SK-N-MC (cell line): ENCODE data around the gene LYPD8.

ENCODE experiments used
- DNase-seq: peaks from one replicate; pipeline ENCODE4 v3.0.0-alpha.2; 2011; ENCODE audit warnings: low read depth, low spot score
- H3K27ac ChIP-seq: fragments of 200-600 bp; sonication (generic); 2 replicates; pipeline ENCODE4 v1.5.1; 2016; ENCODE audit warnings: mixed run types
- H3K36me3 ChIP-seq: fragments of 200-600 bp; sonication (generic); 2 replicates; pipeline ENCODE4 v1.6.1; 2017; ENCODE audit warnings: antibody characterized with exemption, low read length, mixed read lengths; ENCODE audit not compliant: insufficient read depth
- H3K4me3 ChIP-seq: fragments of 200-600 bp; sonication (generic); 2 replicates; pipeline ENCODE4 v1.5.1; 2016
- H3K9ac ChIP-seq: fragments of 200-600 bp; sonication (generic); 2 replicates; pipeline ENCODE4 v1.8.0; 2017; ENCODE audit warnings: mixed run types, mixed read lengths; ENCODE audit not compliant: insufficient read length
- H3K9me3 ChIP-seq: fragments of 200-600 bp; sonication (generic); 2 replicates; pipeline ENCODE4 v1.6.1; 2017; ENCODE audit warnings: low read depth, mild to moderate bottlenecking, antibody characterized with exemption, low read length, moderate library complexity, mixed read lengths
- EZH2 ChIP-seq: fragments of 200-600 bp; sonication (generic); IDR thresholded peaks from one replicate; pipeline ENCODE4 v1.6.1; 2017; ENCODE audit warnings: antibody characterized with exemption
- FOXP2 ChIP-seq: optimal IDR thresholded peaks from 2 replicates; pipeline ENCODE3; 2011; ENCODE audit warnings: mild to moderate bottlenecking, moderate library complexity; ENCODE audit not compliant: insufficient read depth; ENCODE audit errors: extremely low read length, control extremely low read depth
- POLR2AphosphoS5 ChIP-seq: IDR thresholded peaks from 2 replicates; pipeline ENCODE4 v1.6.1; 2012; ENCODE audit warnings: mild to moderate bottlenecking, low read depth, low read length, borderline replicate concordance

Gene LYPD8

GRCh38 chr1:248753029-248753594 lies 2.4 kb downstream of the LYPD8 start:
- no peak overlapping the region for H3K9ac ChIP-seq
- TF ChIP-seq POLR2AphosphoS5 (no peak), EZH2 (no peak), FOXP2 (no peak)
- H3K4me3 ChIP-seq, result no peak overlapping the region
- H3K27ac ChIP-seq, result no peak overlapping the region
- no peak for DNase-seq
- H3K36me3 ChIP-seq, result no peaks in the 10 kb centered on the region
- H3K9me3 ChIP-seq, result no peaks in the 10 kb centered on the region

GRCh38 chr1:248752161-248753028 lies 3.2 kb downstream of the LYPD8 start:
- DNase-seq, result no peak
- Histone ChIP-seq H3K9me3 (no peaks in the 10 kb centered on the region), H3K9ac (no peak overlapping the region), H3K27ac (no peak overlapping the region), H3K4me3 (no peak overlapping the region), H3K36me3 (no peaks in the 10 kb centered on the region)
- no peak for TF ChIP-seq FOXP2
- TF ChIP-seq EZH2, result no peak
- TF ChIP-seq POLR2AphosphoS5, result no peak

- no peak overlapping the region for H3K27ac ChIP-seq
- TF ChIP-seq POLR2AphosphoS5, result no peak
- no peak for TF ChIP-seq EZH2
- TF ChIP-seq FOXP2, result no peak
- no peaks in the 10 kb centered on the region for H3K36me3 ChIP-seq
- no peak overlapping the region for H3K9ac ChIP-seq
- no peak for DNase-seq
- no peaks in the 10 kb centered on the region for H3K9me3 ChIP-seq
- no peak overlapping the region for H3K4me3 ChIP-seq
These were observed 3.9 kb downstream of the LYPD8 start for GRCh38 chr1:248751635-248752034.

- H3K9ac ChIP-seq, result no peak overlapping the region
- H3K36me3 ChIP-seq, result no peaks in the 10 kb centered on the region
- no peaks in the 10 kb centered on the region for H3K9me3 ChIP-seq
- no peak for DNase-seq
- no peak overlapping the region for H3K4me3 ChIP-seq
- H3K27ac ChIP-seq, result no peak overlapping the region
- TF ChIP-seq POLR2AphosphoS5 (no peak), FOXP2 (no peak)
These were observed 4.4 kb downstream of the LYPD8 start for GRCh38 chr1:248751142-248751541.

GRCh38 chr1:248750496-248750895 lies 5.1 kb downstream of the LYPD8 start:
- H3K4me3 ChIP-seq, result no peak overlapping the region
- H3K27ac ChIP-seq, result no peak overlapping the region
- TF ChIP-seq FOXP2, result no peak
- TF ChIP-seq POLR2AphosphoS5, result no peak
- TF ChIP-seq EZH2, result no peak
- DNase-seq, result no peak
- no peaks in the 10 kb centered on the region for H3K9me3 ChIP-seq
- H3K9ac ChIP-seq, result no peak overlapping the region
- H3K36me3 ChIP-seq, result no peaks in the 10 kb centered on the region

- Histone ChIP-seq H3K9me3 (no peaks in the 10 kb centered on the region), H3K27ac (no peak overlapping the region), H3K4me3 (no peak overlapping the region), H3K36me3 (no peaks in the 10 kb centered on the region), H3K9ac (no peak overlapping the region)
- DNase-seq, result no peak
- no peak for TF ChIP-seq EZH2
- no peak for TF ChIP-seq FOXP2
- TF ChIP-seq POLR2AphosphoS5, result no peak
These were observed 7.3 kb downstream of the LYPD8 start for GRCh38 chr1:248748211-248748610.

- Histone ChIP-seq H3K27ac (no peak overlapping the region), H3K4me3 (no peak overlapping the region), H3K36me3 (no peaks in the 10 kb centered on the region), H3K9ac (no peak overlapping the region), H3K9me3 (no peaks in the 10 kb centered on the region)
- DNase-seq, result no peak
- TF ChIP-seq FOXP2 (no peak), POLR2AphosphoS5 (no peak), EZH2 (no peak)
These were observed 14.7 kb downstream of the LYPD8 start for GRCh38 chr1:248740876-248741275.

- Histone ChIP-seq H3K4me3 (no peak overlapping the region), H3K27ac (no peak overlapping the region), H3K9me3 (no peaks in the 10 kb centered on the region), H3K36me3 (no peaks in the 10 kb centered on the region), H3K9ac (no peak overlapping the region)
- DNase-seq, result no peak
- TF ChIP-seq FOXP2 (no peak), EZH2 (no peak), POLR2AphosphoS5 (no peak)
These were observed 15.9 kb downstream of the LYPD8 start for GRCh38 chr1:248739572-248740205.
